HEK293 (cell line): ENCODE data around the gene VAT1.

Source experiments
- GLI4 ChIP-seq: fragments of 450-650 bp; formaldehyde crosslinking; IDR thresholded peaks from 2 replicates; pipeline ENCODE4 v1.5.1; 2016; ENCODE audit warnings: missing biosample characterization, missing genetic modification characterization
- GLIS1 ChIP-seq: fragments of 450-650 bp; formaldehyde crosslinking; IDR thresholded peaks from 2 replicates; pipeline ENCODE4 v1.5.1; 2016; ENCODE audit warnings: missing biosample characterization, missing genetic modification characterization
- HIC1 ChIP-seq: fragments of 450-650 bp; formaldehyde crosslinking; IDR thresholded peaks from 2 replicates; pipeline ENCODE4 v1.5.1; 2016; ENCODE audit warnings: missing biosample characterization, missing genetic modification characterization
- HOXA7 ChIP-seq: sonication (generic); formaldehyde crosslinking; IDR thresholded peaks from 2 replicates; pipeline ENCODE4 v1.8.1; 2022; ENCODE audit warnings: missing genetic modification reagents, borderline replicate concordance
- HOXD13 ChIP-seq: sonication (generic); formaldehyde crosslinking; IDR thresholded peaks from 2 replicates; pipeline ENCODE4 v1.8.0; 2022; ENCODE audit warnings: missing genetic modification reagents, borderline replicate concordance
- KLF16 ChIP-seq: fragments of 450-650 bp; formaldehyde crosslinking; IDR thresholded peaks from 2 replicates; pipeline ENCODE4 v1.5.1; 2017; ENCODE audit warnings: missing biosample characterization, missing genetic modification characterization
- PATZ1 ChIP-seq: fragments of 450-650 bp; formaldehyde crosslinking; IDR thresholded peaks from 2 replicates; pipeline ENCODE4 v1.5.1; 2016; ENCODE audit warnings: missing biosample characterization, missing genetic modification characterization
- PRDM10 ChIP-seq: fragments of 450-650 bp; formaldehyde crosslinking; IDR thresholded peaks from 2 replicates; pipeline ENCODE4 v1.5.1; 2016; ENCODE audit warnings: missing biosample characterization, missing genetic modification characterization
- RBAK ChIP-seq: fragments of 450-650 bp; formaldehyde crosslinking; IDR thresholded peaks from 2 replicates; pipeline ENCODE4 v1.5.1; 2016; ENCODE audit warnings: missing biosample characterization, missing genetic modification characterization
- REST ChIP-seq: fragments of 450-650 bp; formaldehyde crosslinking; IDR thresholded peaks from 2 replicates; pipeline ENCODE4 v1.5.1; 2016; ENCODE audit warnings: missing biosample characterization, missing genetic modification characterization
- ZBTB1 ChIP-seq: fragments of 450-650 bp; formaldehyde crosslinking; IDR thresholded peaks from 2 replicates; pipeline ENCODE4 v1.5.1; 2016; ENCODE audit warnings: missing biosample characterization, missing genetic modification characterization
- ZBTB20 ChIP-seq: fragments of 450-650 bp; formaldehyde crosslinking; IDR thresholded peaks from 2 replicates; pipeline ENCODE4 v1.5.1; 2016; ENCODE audit warnings: missing biosample characterization, missing genetic modification characterization
- ZNF121 ChIP-seq: fragments of 450-650 bp; formaldehyde crosslinking; IDR thresholded peaks from 2 replicates; pipeline ENCODE4 v1.5.1; 2016; ENCODE audit warnings: missing biosample characterization, missing genetic modification characterization
- ZNF138 ChIP-seq: fragments of 450-650 bp; formaldehyde crosslinking; IDR thresholded peaks from 2 replicates; pipeline ENCODE4 v1.5.1; 2016; ENCODE audit warnings: missing biosample characterization, missing genetic modification characterization, borderline replicate concordance
- ZNF292 ChIP-seq: fragments of 450-650 bp; formaldehyde crosslinking; IDR thresholded peaks from 2 replicates; pipeline ENCODE4 v1.5.1; 2016; ENCODE audit warnings: low read depth, missing biosample characterization, missing genetic modification characterization, borderline replicate concordance
- ZNF362 ChIP-seq: fragments of 450-650 bp; formaldehyde crosslinking; IDR thresholded peaks from 2 replicates; pipeline ENCODE4 v1.5.1; 2016; ENCODE audit warnings: missing biosample characterization, missing genetic modification characterization
- ZNF366 ChIP-seq: fragments of 450-650 bp; formaldehyde crosslinking; conservative IDR thresholded peaks from 2 replicates; pipeline ENCODE4 v1.5.1; 2016; ENCODE audit warnings: missing biosample characterization, missing genetic modification characterization
- ZNF394 ChIP-seq: fragments of 450-650 bp; formaldehyde crosslinking; IDR thresholded peaks from 2 replicates; pipeline ENCODE4 v1.5.1; 2016; ENCODE audit warnings: missing biosample characterization, missing genetic modification characterization, mild to moderate bottlenecking, moderate library complexity, borderline replicate concordance
- ZNF416 ChIP-seq: fragments of 450-650 bp; formaldehyde crosslinking; IDR thresholded peaks from 2 replicates; pipeline ENCODE4 v1.5.1; 2016; ENCODE audit warnings: missing biosample characterization, missing genetic modification characterization
- ZNF433 ChIP-seq: fragments of 450-650 bp; formaldehyde crosslinking; IDR thresholded peaks from 2 replicates; pipeline ENCODE4 v1.5.1; 2016; ENCODE audit warnings: missing biosample characterization, missing genetic modification characterization, low read depth
- ZNF48 ChIP-seq: fragments of 450-650 bp; formaldehyde crosslinking; IDR thresholded peaks from 2 replicates; pipeline ENCODE4 v1.5.1; 2016; ENCODE audit warnings: missing biosample characterization, missing genetic modification characterization
- ZNF555 ChIP-seq: fragments of 450-650 bp; formaldehyde crosslinking; conservative IDR thresholded peaks from 2 replicates; pipeline ENCODE4 v1.5.1; 2017; ENCODE audit warnings: missing biosample characterization, mild to moderate bottlenecking, missing genetic modification characterization, inconsistent platforms
- ZNF558 ChIP-seq: fragments of 450-650 bp; formaldehyde crosslinking; IDR thresholded peaks from 2 replicates; pipeline ENCODE4 v1.5.1; 2016; ENCODE audit warnings: missing biosample characterization, missing genetic modification characterization
- ZNF768 ChIP-seq: fragments of 450-650 bp; formaldehyde crosslinking; IDR thresholded peaks from 2 replicates; pipeline ENCODE4 v1.5.1; 2018; ENCODE audit warnings: missing biosample characterization, mild to moderate bottlenecking, missing genetic modification characterization
- ZNF776 ChIP-seq: fragments of 450-650 bp; formaldehyde crosslinking; IDR thresholded peaks from 2 replicates; pipeline ENCODE4 v1.5.0; 2017; ENCODE audit warnings: missing biosample characterization, missing genetic modification characterization, borderline replicate concordance
- ZSCAN18 ChIP-seq: fragments of 450-650 bp; formaldehyde crosslinking; IDR thresholded peaks from 2 replicates; pipeline ENCODE4 v1.5.1; 2016; ENCODE audit warnings: missing biosample characterization, missing genetic modification characterization

The VAT1 gene

GRCh38 chr17:42969001-42969581 is 53.1 kb downstream of the VAT1 start (continued):
- no peak; the same call in 1 of the 2 replicates for TF ChIP-seq ZNF394 (tag by site-specific recombination)
- TF ChIP-seq RBAK (tag by site-specific recombination), result no peak
- 0 out of 2 replicates have a peak, but pooled peaks have one; percentile 24 for TF ChIP-seq ZBTB20 (tag by site-specific recombination)
- no peak for TF ChIP-seq GLI4 (tag by site-specific recombination)
- no peak for TF ChIP-seq HOXD13 (CRISPR knock-in tag)
- no peak for TF ChIP-seq ZSCAN18 (tag by site-specific recombination)
- no peak for TF ChIP-seq HIC1 (tag by site-specific recombination)
- TF ChIP-seq ZBTB1 (tag by site-specific recombination), result no peak
- TF ChIP-seq ZNF138, result no peak
- TF ChIP-seq REST (tag by site-specific recombination), result no peak
- TF ChIP-seq ZNF558, result peak; percentile 58; the same call in 1 of the 2 replicates
- peak; percentile 83 for TF ChIP-seq GLIS1 (tag by site-specific recombination)
- no peak for TF ChIP-seq ZNF555 (tag by site-specific recombination)
- TF ChIP-seq ZNF292 (tag by site-specific recombination), result no peak
- no peak for TF ChIP-seq ZNF433
- peak; percentile 83 for TF ChIP-seq PATZ1 (tag by site-specific recombination)
- 0 out of 2 replicates have a peak, but pooled peaks have one; percentile 36 for TF ChIP-seq ZNF768 (tag by site-specific recombination)
- TF ChIP-seq ZNF48, result no peak
- TF ChIP-seq ZNF776 (tag by site-specific recombination), result no peak
- TF ChIP-seq PRDM10 (tag by site-specific recombination), result peak; percentile 61
- no peak for TF ChIP-seq ZNF121 (tag by site-specific recombination)
- TF ChIP-seq KLF16 (tag by site-specific recombination), result no peak
- TF ChIP-seq ZNF362 (tag by site-specific recombination), result peak; percentile 98
- peak; percentile 73 for TF ChIP-seq ZNF366
- no peak for TF ChIP-seq HOXA7 (CRISPR knock-in tag)
- TF ChIP-seq ZNF416 (tag by site-specific recombination), result no peak
